PC-9 (cell line): ENCODE results near the gene ACOXL.

Experiments used
- CTCF ChIP-seq: fragments of 200-600 bp; sonication (generic); conservative IDR thresholded peaks from 2 replicates; pipeline ENCODE4 v1.6.1; 2017; ENCODE audit warnings: mixed run types, antibody characterized with exemption, mild to moderate bottlenecking, moderate library complexity
- EZH2 ChIP-seq: fragments of 200-600 bp; sonication (generic); IDR thresholded peaks from 2 replicates; pipeline ENCODE4 v1.8.0; 2017; ENCODE audit warnings: antibody characterized with exemption, low read depth

DNA sequence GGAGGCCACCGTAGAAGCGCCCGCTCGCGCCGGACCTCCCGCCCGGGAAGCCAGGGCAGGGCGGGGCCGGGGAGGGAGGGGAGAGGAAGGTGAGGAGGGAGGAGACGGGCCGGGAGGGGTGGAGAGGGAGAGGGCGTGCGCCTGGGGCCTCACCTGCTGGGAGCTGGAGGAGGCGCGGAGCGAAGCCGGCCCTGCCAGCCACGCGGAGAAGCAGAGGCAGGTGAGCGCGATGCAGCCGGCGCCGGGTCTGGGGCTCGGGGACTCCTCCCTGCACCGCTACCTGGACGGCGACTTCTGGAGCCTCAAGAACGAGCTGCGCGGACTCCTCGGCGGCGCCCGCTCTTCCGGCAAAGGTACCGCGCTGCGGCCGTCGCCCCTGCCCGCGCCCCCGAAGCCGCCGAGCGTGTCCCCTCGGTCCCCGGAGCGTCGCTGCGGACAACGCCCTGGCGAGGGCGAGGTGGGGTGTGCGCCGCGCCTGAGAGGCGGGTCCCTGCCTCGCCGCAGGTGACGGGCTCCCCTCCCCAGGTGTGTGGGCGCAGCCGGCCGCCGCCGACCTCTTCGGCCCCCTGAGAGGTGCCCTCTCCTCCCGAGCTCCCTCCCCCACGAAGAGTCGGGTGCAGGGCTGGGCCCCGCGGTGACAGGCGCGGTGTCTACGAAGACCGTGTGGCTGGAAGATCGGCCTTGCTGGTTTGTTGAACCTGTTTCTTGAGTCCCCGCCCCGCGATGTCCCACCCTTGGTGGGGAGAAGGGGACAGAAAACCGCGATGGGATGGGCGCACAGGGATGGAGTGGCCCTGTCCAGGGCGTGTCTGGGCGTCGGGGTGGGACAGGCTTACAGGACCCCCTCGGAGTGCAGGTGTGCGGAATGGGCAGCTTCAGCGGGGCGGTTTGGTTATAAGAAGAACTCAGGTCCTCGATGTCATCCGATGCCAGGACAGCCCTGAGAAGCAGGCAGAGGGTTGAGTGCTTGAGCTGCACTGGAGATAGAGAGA, at the start of gene ACOXL:
- TF ChIP-seq CTCF = no peak
- TF ChIP-seq EZH2 = no peak
